MM.1S (cell line): Measurements from ENCODE around the gene NUDT4B.
"Not testable (repeated sequence)": the region's sequence is repeated elsewhere in the genome, so short reads cannot be mapped to it uniquely, and the experiment has no call there.

ENCODE experiments used
- DNase-seq: peaks from one replicate; pipeline ENCODE4 v3.0.0-alpha.2; 2015
- H2AFZ ChIP-seq: fragments of 300-600 bp; sonication (generic); 2 replicates; pipeline ENCODE4 v1.6.0; 2016; ENCODE audit warnings: antibody characterized with exemption, low read length
- H3F3A ChIP-seq: fragments of 300-600 bp; sonication (generic); 2 replicates; pipeline ENCODE4 v1.6.1; 2016; ENCODE audit warnings: mild to moderate bottlenecking, antibody characterized with exemption, low read length, moderate library complexity, mixed read lengths; ENCODE audit not compliant: insufficient read depth
- H3K27ac ChIP-seq: fragments of 300-600 bp; sonication (generic); 2 replicates; pipeline ENCODE4 v1.5.1; 2016; ENCODE audit warnings: mild to moderate bottlenecking, low read length
- H3K27me3 ChIP-seq: fragments of 300-600 bp; sonication (generic); replicated peaks from 2 replicates; pipeline ENCODE4 v1.6.0; 2016; ENCODE audit warnings: low read length; ENCODE audit not compliant: insufficient read depth
- H3K36me3 ChIP-seq: fragments of 300-600 bp; sonication (generic); replicated peaks from 2 replicates; pipeline ENCODE4 v1.6.1; 2016; ENCODE audit warnings: mild to moderate bottlenecking, low read length, mixed read lengths; ENCODE audit not compliant: insufficient read depth
- H3K4me1 ChIP-seq: fragments of 300-600 bp; sonication (generic); 2 replicates; pipeline ENCODE4 v1.6.1; 2016; ENCODE audit warnings: low read length, mixed read lengths
- H3K4me2 ChIP-seq: fragments of 300-600 bp; sonication (generic); 2 replicates; pipeline ENCODE4 v1.6.0; 2016; ENCODE audit warnings: low read depth, low read length
- H3K4me3 ChIP-seq: fragments of 300-600 bp; sonication (generic); 2 replicates; pipeline ENCODE4 v1.5.1; 2016; ENCODE audit warnings: low read length, mixed read lengths
- H3K79me2 ChIP-seq: fragments of 300-600 bp; sonication (generic); 2 replicates; pipeline ENCODE4 v1.6.1; 2016; ENCODE audit warnings: mixed run types, low read length, mixed read lengths
- H3K9ac ChIP-seq: fragments of 300-600 bp; sonication (generic); 2 replicates; pipeline ENCODE4 v1.6.1; 2016; ENCODE audit warnings: low read length, mixed read lengths
- H3K9me2 ChIP-seq: fragments of 300-600 bp; sonication (generic); replicated peaks from 2 replicates; pipeline ENCODE4 v1.6.1; 2016; ENCODE audit warnings: mild to moderate bottlenecking, low read length, mixed read lengths; ENCODE audit not compliant: insufficient read depth
- H3K9me3 ChIP-seq: fragments of 300-600 bp; sonication (generic); replicated peaks from 2 replicates; pipeline ENCODE4 v1.6.1; 2016; ENCODE audit warnings: mild to moderate bottlenecking, low read length, mixed read lengths; ENCODE audit not compliant: insufficient read depth
- H4K20me1 ChIP-seq: fragments of 300-600 bp; sonication (generic); 2 replicates; pipeline ENCODE4 v1.6.1; 2016; ENCODE audit warnings: mild to moderate bottlenecking, low read length, moderate library complexity, mixed read lengths; ENCODE audit not compliant: insufficient read depth

NUDT4B gene

GRCh38 chr1:148743726-148744720 lies 4.6 kb upstream of the NUDT4B start:
- not testable (repeated sequence) for H3K4me3 ChIP-seq, H3K4me2 ChIP-seq, H3K9ac ChIP-seq, H3K4me1 ChIP-seq, H3K36me3 ChIP-seq, H3F3A ChIP-seq, H3K27me3 ChIP-seq, H3K27ac ChIP-seq, H3K9me3 ChIP-seq, H4K20me1 ChIP-seq, DNase-seq, H3K79me2 ChIP-seq, H2AFZ ChIP-seq, H3K9me2 ChIP-seq

GRCh38 chr1:148749335-148749681 lies 734 bp downstream of the NUDT4B start:
- not testable (repeated sequence) for H3K9me3 ChIP-seq, H2AFZ ChIP-seq

GRCh38 chr1:148756231-148756630 lies 7.7 kb downstream of the NUDT4B start:
- not testable (repeated sequence) for H3K9me3 ChIP-seq, H4K20me1 ChIP-seq, H3K36me3 ChIP-seq, H2AFZ ChIP-seq, H3K9ac ChIP-seq, H3K4me1 ChIP-seq, H3K27ac ChIP-seq, DNase-seq, H3K27me3 ChIP-seq, H3K4me3 ChIP-seq, H3K4me2 ChIP-seq, H3K79me2 ChIP-seq, H3F3A ChIP-seq, H3K9me2 ChIP-seq

More at GRCh38 chr1:148749335-148749681, 734 bp downstream of the NUDT4B start:
- not testable (repeated sequence) for H3K36me3 ChIP-seq, H3K4me2 ChIP-seq, H3K9me2 ChIP-seq, H3K4me3 ChIP-seq, H3K79me2 ChIP-seq, H3K27ac ChIP-seq, H3K27me3 ChIP-seq, H3K4me1 ChIP-seq, H3K9ac ChIP-seq, H3F3A ChIP-seq, H4K20me1 ChIP-seq, DNase-seq

- H3K9me3 ChIP-seq, H2AFZ ChIP-seq: not testable (repeated sequence)
Measured at GRCh38 chr1:148757446-148757845, 8.9 kb downstream of the NUDT4B start.

GRCh38 chr1:148758412-148758811 lies 9.8 kb downstream of the NUDT4B start:
- not testable (repeated sequence) for H3K4me2 ChIP-seq, H4K20me1 ChIP-seq, DNase-seq, H3K79me2 ChIP-seq, H3K9me3 ChIP-seq, H3K27ac ChIP-seq, H3F3A ChIP-seq, H3K27me3 ChIP-seq, H2AFZ ChIP-seq, H3K4me3 ChIP-seq, H3K9me2 ChIP-seq, H3K9ac ChIP-seq, H3K4me1 ChIP-seq, H3K36me3 ChIP-seq

More at GRCh38 chr1:148757446-148757845, 8.9 kb downstream of the NUDT4B start:
- H3K79me2 ChIP-seq, H3K27ac ChIP-seq, H4K20me1 ChIP-seq, H3K4me2 ChIP-seq, DNase-seq, H3F3A ChIP-seq, H3K9ac ChIP-seq, H3K27me3 ChIP-seq, H3K4me1 ChIP-seq, H3K36me3 ChIP-seq, H3K9me2 ChIP-seq, H3K4me3 ChIP-seq: not testable (repeated sequence)

- not testable (repeated sequence) for H3K27me3 ChIP-seq, H2AFZ ChIP-seq, H3K36me3 ChIP-seq, H3K4me2 ChIP-seq, H3K9me3 ChIP-seq, H3K27ac ChIP-seq, H3K9me2 ChIP-seq, H3F3A ChIP-seq, H3K4me3 ChIP-seq, DNase-seq, H3K79me2 ChIP-seq, H3K9ac ChIP-seq, H3K4me1 ChIP-seq, H4K20me1 ChIP-seq
Measured at GRCh38 chr1:148758925-148759324, 10.4 kb downstream of the NUDT4B start.

- not testable (repeated sequence) for H3K4me1 ChIP-seq, H3K36me3 ChIP-seq, H3K4me3 ChIP-seq, H3K9me2 ChIP-seq, H3F3A ChIP-seq, H3K27ac ChIP-seq, H3K9me3 ChIP-seq, H4K20me1 ChIP-seq, H2AFZ ChIP-seq, H3K9ac ChIP-seq, DNase-seq, H3K27me3 ChIP-seq, H3K79me2 ChIP-seq, H3K4me2 ChIP-seq
Measured at GRCh38 chr1:148759749-148760148, 11.2 kb downstream of the NUDT4B start.

- not testable (repeated sequence) for H3K4me1 ChIP-seq, H3K9me2 ChIP-seq, H3K9ac ChIP-seq, H3K27ac ChIP-seq, H3F3A ChIP-seq, H3K36me3 ChIP-seq, H4K20me1 ChIP-seq, DNase-seq, H3K27me3 ChIP-seq, H3K79me2 ChIP-seq, H3K4me3 ChIP-seq, H3K4me2 ChIP-seq, H2AFZ ChIP-seq, H3K9me3 ChIP-seq
Measured at GRCh38 chr1:148760206-148760605, 11.6 kb downstream of the NUDT4B start.
